ENCODE measurements around the gene CDH26. TPM values are rescaled to one million over a fixed set of nuclear protein-coding genes. Genes with fewer than 3 reads are reported as not detected.

CDH26 gene
- total and polyA plus RNA-seq, 2 of the 13 experiments (the other 11 are each of a cell fraction or from before 2014, with no cell fraction given), result 0.40 to 1.1 TPM

DNA sequence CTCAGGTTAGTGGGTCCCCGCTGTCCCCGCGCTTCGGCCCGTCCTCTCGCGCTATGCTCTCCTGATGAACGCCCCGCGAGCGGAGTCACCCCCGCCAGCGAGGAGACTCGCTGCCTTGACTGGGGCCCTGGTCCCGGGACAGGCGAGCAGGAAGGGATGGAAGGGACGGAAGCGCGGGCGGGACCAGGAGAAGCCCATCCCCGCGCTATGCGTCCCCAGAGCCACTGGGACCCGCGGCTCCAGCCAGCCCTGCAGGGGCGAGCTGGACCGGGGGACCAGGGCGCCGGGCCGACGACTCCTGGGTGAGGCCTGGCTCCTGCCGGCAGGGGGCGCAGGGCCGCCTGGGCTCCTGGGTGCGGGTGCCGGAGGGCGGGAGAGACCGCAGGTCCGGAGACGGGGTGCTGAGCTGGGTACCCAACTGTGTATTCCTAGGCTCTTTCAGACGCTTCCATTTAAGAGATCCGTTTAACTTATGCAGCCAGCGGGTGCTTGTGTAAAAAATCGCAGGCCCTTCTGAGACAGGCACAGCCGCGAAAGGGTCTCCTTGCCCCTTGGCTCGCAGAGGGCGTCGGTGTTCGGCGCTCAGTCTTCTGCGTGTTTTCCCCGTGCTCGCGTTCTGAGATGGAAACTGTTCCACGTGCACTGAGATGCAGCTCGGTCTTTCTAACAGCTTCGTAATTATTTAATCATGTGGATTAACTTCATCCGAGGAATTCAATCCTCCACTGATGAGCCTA lies 24.2 kb upstream of the CDH26 start (continued):
- peak; percentile 67 for TF ChIP-seq RAD21 (CRISPR knock-in tag; IDR thresholded peaks at IDR 0.05)
- TF ChIP-seq POLR2A (IDR thresholded peaks at IDR 0.05; ENCODE audit: insufficient read depth in 1 of 2, low read depth in 2 of 2, low read length in 2 of 2), result no peak
- 0 out of 2 replicates have a peak, but pooled peaks have one; percentile 64 for TF ChIP-seq ZNF747 (CRISPR knock-in tag; IDR thresholded peaks at IDR 0.05; ENCODE audit: borderline replicate concordance)
- 0 out of 2 replicates have a peak, but pooled peaks have one; percentile 42 for TF ChIP-seq ZNF451 (CRISPR knock-in tag; IDR thresholded peaks at IDR 0.05)
- TF ChIP-seq CTCF (CRISPR knock-in tag; IDR thresholded peaks at IDR 0.05), result peak; percentile 90
- 0 out of 2 replicates have a peak, but pooled peaks have one; percentile 31 for TF ChIP-seq SALL1 (CRISPR knock-in tag; IDR thresholded peaks at IDR 0.05)
- TF ChIP-seq ZNF720 (CRISPR knock-in tag; IDR thresholded peaks at IDR 0.05), result no peak
- TF ChIP-seq ZNF703 (CRISPR knock-in tag; IDR thresholded peaks at IDR 0.05; ENCODE audit: borderline replicate concordance), result no peak
- no peak for TF ChIP-seq ARID3A (IDR thresholded peaks at IDR 0.05; ENCODE audit: low read depth, low read length)
- no peak for TF ChIP-seq ZNF446 (CRISPR knock-in tag; IDR thresholded peaks at IDR 0.05)
- 0 out of 2 replicates have a peak, but pooled peaks have one; percentile 43 for TF ChIP-seq ZNF331 (CRISPR knock-in tag; IDR thresholded peaks at IDR 0.05)
- no peak for TF ChIP-seq NONO (IDR thresholded peaks at IDR 0.05)
- 0 out of 2 replicates have a peak, but pooled peaks have one; percentile 44 for TF ChIP-seq NONO (CRISPR knock-in tag; conservative IDR thresholded peaks at IDR 0.05)
- TF ChIP-seq ZFP36L1 (CRISPR knock-in tag; IDR thresholded peaks at IDR 0.05), result peak; percentile 64; the same call in 1 of the 2 replicates
- TF ChIP-seq HOXA5 (CRISPR knock-in tag; IDR thresholded peaks at IDR 0.05), result no peak
- TF ChIP-seq RFX5 (IDR thresholded peaks at IDR 0.05; ENCODE audit: low read depth, low read length), result no peak
- no peak for TF ChIP-seq MYPOP (CRISPR knock-in tag; IDR thresholded peaks at IDR 0.05)
- no peak for TF ChIP-seq AHDC1 (CRISPR knock-in tag; IDR thresholded peaks at IDR 0.05; ENCODE audit: borderline replicate concordance)

Measured in HepG2 (cell line).